ENCODE data around the gene RASAL1. TPM values are rescaled to one million over a fixed set of nuclear protein-coding genes. Genes with fewer than 3 reads are reported as not detected.

The RASAL1 gene
- total and polyA plus RNA-seq, 10 donors: 0.13 to 1.7 (median 0.62) TPM; not detected in 2

GRCh38 chr12:113149361-113150150, 14.0 kb upstream of the RASAL1 start, which contains the start of gene CFAP73:
TSS of gene CFAP73 (plus strand) at chr12:113149724. CDS start at chr12:113149858, 134 bp downstream.
- Histone ChIP-seq H3K27me3 (replicated peaks in 1 of 7) (peaks cover 0 to 54% (median 18%) of the 10 kb centered on the region in 7 donors), H3K36me3 (no peaks in the 10 kb centered on the region), H3K27ac (no peak within 1 kb of the TSS), H3K4me3 (no peak within 1 kb of the TSS), H3K4me1 (peaks cover 16 to 25% (median 22%) of the 10 kb centered on the region in 6 donors), H3K9me3 (peaks cover 0 to 10% (median 6%) of the 10 kb centered on the region in 8 donors)
- WGBS, 5 donors: 29 to 67% (median 52%) methylated on average over 14 to 22 of the region's 22 CpGs
- intact Hi-C loops (cut with DNase I; ENCODE audit: low total_unique reads): loop anchor here (10.0 kb wide), 1 partner anchor 55 kb away; no protein-coding TSS in a partner anchor
- no peak for DNase-seq
- TF ChIP-seq POLR2A (IDR thresholded peaks at IDR 0.05): no peak
- TF ChIP-seq POLR2AphosphoS5 (IDR thresholded peaks at IDR 0.05): no peak
- TF ChIP-seq CTCF (IDR thresholded peaks at IDR 0.05 in 8 of 11, conservative IDR thresholded peaks at IDR 0.05 in 3 of 11): no peak

GRCh38 chr12:113146999-113147398, 11.4 kb upstream of the RASAL1 start:
- Histone ChIP-seq H3K4me3 (no peak overlapping the region), H3K4me1 (peaks cover 0 to 15% (median 10%) of the 10 kb centered on the region in 6 donors), H3K9me3 (peaks cover 0 to 10% (median 6%) of the 10 kb centered on the region in 8 donors), H3K27ac (no peak overlapping the region), H3K27me3 (replicated peaks in 1 of 7) (peaks cover 0 to 29% (median 3%) of the 10 kb centered on the region in 7 donors), H3K36me3 (no peaks in the 10 kb centered on the region)
- TF ChIP-seq POLR2A (IDR thresholded peaks at IDR 0.05) (no peak), POLR2AphosphoS5 (IDR thresholded peaks at IDR 0.05) (no peak), CTCF (IDR thresholded peaks at IDR 0.05 in 8 of 11, conservative IDR thresholded peaks at IDR 0.05 in 3 of 11) (no peak)
- intact Hi-C loops (cut with DNase I; ENCODE audit: low total_unique reads): no loop called here
- 78 to 93% (median 87%) methylated on average over 2 of the region's 2 CpGs for WGBS, 5 donors
- DNase-seq: peak; percentile 1

- H3K27ac ChIP-seq: no peak overlapping the region
- H3K4me3 ChIP-seq: no peak overlapping the region
- intact Hi-C loops (cut with DNase I; ENCODE audit: low total_unique reads): no loop called here
- H3K9me3 ChIP-seq: peaks cover 0 to 10% (median 6%) of the 10 kb centered on the region in 8 donors
- 79 to 87% (median 81%) methylated on average over 12 of the region's 12 CpGs for WGBS, 5 donors
- H3K27me3 ChIP-seq (replicated peaks in 1 of 7): peaks cover 0 to 18% (median 0%) of the 10 kb centered on the region in 7 donors
- no peaks in the 10 kb centered on the region for H3K36me3 ChIP-seq
- peaks cover 0 to 20% (median 13%) of the 10 kb centered on the region in 6 donors for H3K4me1 ChIP-seq
- peak; percentile 34 for DNase-seq
- TF ChIP-seq POLR2AphosphoS5 (IDR thresholded peaks at IDR 0.05) (no peak), POLR2A (IDR thresholded peaks at IDR 0.05) (no peak), CTCF (IDR thresholded peaks at IDR 0.05 in 8 of 11, conservative IDR thresholded peaks at IDR 0.05 in 3 of 11) (no peak)
Measured at GRCh38 chr12:113145720-113146551, 10.4 kb upstream of the RASAL1 start.
